Fibroblast of pulmonary artery (primary cell): ENCODE results near the gene IL1R2.

Experiments
- DNase-seq: peaks from one replicate; pipeline ENCODE4 v3.0.0-alpha.2; 2010; ENCODE audit warnings: low read depth
- H3K4me3 ChIP-seq: replicated peaks from 2 replicates; pipeline ENCODE4 v1.5.1; 2011; ENCODE audit warnings: low read depth, mild to moderate bottlenecking, control low read depth, low read length, moderate library complexity
- TF ChIP-seq, protein P1 (sequence below): IDR thresholded peaks from 2 replicates; pipeline ENCODE4 v1.5.1; 2011; ENCODE audit warnings: mild to moderate bottlenecking, control low read depth, low read length, inconsistent platforms; ENCODE audit errors: missing control alignments

IL1R2 gene

DNA sequence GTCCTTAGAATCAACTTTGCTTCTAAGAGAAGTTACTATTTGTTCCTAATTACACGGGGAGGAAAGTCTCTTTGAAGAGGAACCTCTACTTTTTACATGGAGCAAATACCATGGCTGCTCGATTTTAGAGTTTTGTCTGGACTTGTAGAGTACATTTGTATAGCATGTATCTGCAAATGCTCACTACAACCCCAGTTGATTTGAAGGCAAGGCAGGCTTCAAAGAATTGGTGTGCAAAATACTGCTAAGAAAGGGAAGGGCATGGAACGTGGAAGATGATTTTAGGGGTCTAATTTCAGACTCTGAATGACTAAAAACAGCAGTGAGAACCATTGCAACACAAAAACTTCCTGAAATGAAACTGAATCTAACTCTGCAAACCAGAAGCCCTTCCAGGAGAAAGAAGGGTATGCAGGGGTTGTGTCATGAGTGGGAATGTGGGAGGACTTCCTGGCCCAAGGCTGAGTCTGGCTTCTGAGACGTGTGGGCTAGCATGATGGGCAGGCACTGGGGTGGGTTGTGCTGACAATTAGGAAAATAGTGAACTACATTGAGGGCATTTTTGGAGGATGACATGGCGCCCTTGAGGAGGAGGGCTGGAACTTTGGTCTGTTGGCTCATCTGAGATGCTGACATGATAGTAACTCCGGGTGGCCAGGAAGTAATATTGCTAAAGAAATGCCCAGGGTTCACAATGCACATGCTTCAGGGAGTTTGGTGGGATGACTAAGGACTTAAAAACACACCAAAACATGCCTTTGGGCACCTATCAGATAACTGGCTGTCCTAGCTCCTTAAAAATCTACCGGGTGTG, 18.9 kb upstream of the IL1R2 start:
- TF ChIP-seq, protein P1, sequence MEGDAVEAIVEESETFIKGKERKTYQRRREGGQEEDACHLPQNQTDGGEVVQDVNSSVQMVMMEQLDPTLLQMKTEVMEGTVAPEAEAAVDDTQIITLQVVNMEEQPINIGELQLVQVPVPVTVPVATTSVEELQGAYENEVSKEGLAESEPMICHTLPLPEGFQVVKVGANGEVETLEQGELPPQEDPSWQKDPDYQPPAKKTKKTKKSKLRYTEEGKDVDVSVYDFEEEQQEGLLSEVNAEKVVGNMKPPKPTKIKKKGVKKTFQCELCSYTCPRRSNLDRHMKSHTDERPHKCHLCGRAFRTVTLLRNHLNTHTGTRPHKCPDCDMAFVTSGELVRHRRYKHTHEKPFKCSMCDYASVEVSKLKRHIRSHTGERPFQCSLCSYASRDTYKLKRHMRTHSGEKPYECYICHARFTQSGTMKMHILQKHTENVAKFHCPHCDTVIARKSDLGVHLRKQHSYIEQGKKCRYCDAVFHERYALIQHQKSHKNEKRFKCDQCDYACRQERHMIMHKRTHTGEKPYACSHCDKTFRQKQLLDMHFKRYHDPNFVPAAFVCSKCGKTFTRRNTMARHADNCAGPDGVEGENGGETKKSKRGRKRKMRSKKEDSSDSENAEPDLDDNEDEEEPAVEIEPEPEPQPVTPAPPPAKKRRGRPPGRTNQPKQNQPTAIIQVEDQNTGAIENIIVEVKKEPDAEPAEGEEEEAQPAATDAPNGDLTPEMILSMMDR: no peak
- DNase-seq: peak; percentile 95

DNA sequence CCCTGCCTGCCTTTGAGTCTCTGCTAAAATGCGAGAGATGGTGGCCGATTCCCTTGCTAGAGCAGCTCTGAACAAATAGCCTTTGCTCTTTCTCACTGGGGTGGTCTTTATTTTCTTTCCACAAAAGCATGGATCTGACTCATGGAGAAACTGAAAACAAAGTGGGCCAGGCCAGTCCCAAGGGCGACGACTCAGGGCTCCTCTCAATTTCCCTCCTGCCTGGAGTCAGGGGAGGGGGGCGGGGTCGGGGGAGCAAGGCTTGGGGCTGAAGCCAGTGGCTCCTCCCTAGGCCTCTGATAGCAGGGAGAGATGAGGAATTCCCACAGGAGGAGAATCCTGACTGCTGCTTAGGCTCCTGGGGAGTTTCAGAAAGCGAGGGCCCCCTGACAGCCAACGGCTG, 17.1 kb upstream of the IL1R2 start:
- DNase-seq: peak; percentile 16
- H3K4me3 ChIP-seq: no peak overlapping the region
- TF ChIP-seq, protein P1: no peak

More for the DNA sequence above, 18.9 kb upstream of the IL1R2 start:
- no peak overlapping the region for H3K4me3 ChIP-seq

DNA sequence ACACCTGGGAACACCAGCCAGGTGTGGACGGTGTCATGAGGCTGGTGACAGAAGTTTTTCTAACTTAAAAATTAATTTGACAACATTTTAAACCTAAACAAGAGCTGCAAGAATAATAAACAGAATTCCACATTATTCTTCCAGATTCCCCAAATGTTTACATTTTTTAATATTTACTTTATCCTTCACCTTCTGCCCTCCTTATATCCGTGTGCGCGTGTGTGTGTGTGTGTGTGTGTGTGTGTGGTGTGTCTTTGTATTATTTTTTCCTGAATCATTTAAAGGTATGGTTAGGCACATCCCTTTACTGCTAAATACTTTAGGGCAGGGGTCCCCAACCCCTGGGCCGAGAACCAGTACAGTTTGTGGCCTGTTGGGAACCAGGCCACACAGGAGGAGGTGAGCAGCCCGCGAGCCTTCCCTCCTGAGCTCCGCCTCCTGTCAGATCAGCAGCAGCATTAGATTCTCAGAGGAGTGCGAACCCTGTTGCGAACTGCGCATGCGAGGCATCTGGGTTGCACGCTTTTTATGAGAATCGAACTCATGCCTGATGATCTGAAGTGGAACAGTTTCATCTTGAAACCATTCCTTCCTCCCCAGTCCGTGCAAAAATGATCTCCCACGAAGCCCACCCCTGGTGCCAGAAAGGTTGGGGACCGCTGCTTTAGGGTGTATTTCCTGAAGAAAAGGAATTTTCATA, 16.4 kb upstream of the IL1R2 start:
- no peak overlapping the region for H3K4me3 ChIP-seq
- TF ChIP-seq, protein P1: no peak
- no peak for DNase-seq

DNA sequence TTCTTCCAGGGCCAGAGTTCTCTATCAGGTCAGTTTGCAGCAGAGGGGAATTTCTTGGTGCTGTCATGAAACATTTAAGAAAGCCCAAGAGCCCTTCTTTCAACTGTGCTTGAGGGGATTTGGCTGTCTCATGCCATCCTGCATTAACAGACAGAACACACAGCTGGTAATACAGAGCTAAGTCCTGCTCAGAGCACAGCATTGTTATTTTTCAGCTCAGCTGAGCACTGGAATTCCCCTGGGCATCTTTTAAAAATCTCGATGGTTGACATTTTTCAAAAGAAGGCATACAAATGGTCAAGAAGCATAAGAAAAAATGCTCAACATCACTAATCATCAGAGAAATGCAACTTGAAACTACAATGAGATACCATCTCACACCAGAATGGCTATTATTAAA, 14.9 kb upstream of the IL1R2 start:
- TF ChIP-seq, protein P1: no peak
- no peak overlapping the region for H3K4me3 ChIP-seq
- no peak for DNase-seq

DNA sequence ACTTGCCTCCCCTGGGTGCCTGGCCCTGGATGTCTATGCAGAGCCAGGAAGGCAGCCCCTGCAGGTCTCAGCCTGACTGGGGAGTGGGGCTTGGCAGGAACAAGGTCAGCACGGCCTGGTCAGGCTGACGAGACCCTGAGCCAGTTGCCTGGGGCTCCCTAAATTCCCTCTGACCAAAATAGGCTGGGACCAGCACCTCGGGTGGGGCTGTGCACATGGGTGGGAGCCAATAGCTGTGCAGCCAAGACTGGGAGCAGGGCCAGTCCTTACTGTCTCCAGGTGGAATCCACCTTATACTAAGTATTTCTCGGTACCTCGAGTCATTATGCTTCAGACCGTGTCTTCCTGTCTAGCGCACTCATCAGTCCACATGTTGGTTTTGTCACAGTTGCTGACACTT, 11.4 kb upstream of the IL1R2 start:
- no peak overlapping the region for H3K4me3 ChIP-seq
- DNase-seq: no peak
- TF ChIP-seq, protein P1: no peak

DNA sequence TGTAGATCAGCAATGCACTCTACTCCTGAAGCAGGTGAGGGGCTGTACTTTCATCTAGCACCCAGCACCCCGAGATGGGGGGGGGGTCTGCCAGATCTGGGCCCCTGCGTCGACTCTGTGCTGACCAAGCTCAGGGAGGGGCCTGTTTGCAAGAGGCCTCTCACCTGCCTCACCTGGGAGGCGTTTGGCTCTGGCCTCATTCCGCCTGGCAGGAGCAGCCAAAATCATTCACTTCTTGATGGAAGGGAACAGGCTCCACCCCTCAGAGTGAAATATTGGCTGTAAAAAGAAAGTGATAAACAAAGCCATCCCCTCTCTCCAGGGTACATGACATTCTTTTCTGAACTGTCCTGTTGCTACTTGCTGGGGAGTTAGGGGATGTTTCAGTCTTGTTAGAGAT, 10.7 kb upstream of the IL1R2 start:
- no peak overlapping the region for H3K4me3 ChIP-seq
- TF ChIP-seq, protein P1: no peak
- no peak for DNase-seq
